DMS53 treated with DMSO at 0.1 percent for 48 hours (cell line): ENCODE data around the gene LMCD1.

ENCODE experiments used
- DNase-seq: peaks from one replicate; lab custom pipeline; 2025; ENCODE audit not compliant: unreplicated experiment; lab: John Stamatoyannopoulos, UW

Gene LMCD1

GRCh38 chr3:8503871-8504610 is 2.4 kb downstream of the LMCD1 start:
- no peak for DNase-seq

GRCh38 chr3:8504611-8504973 is 3.0 kb downstream of the LMCD1 start:
- no peak for DNase-seq

- no peak for DNase-seq
Measured at GRCh38 chr3:8505621-8506020, 4.0 kb downstream of the LMCD1 start.

GRCh38 chr3:8506571-8507061 is 5.0 kb downstream of the LMCD1 start:
- DNase-seq: no peak

- DNase-seq: no peak
Measured at GRCh38 chr3:8507496-8507895, 5.9 kb downstream of the LMCD1 start.

GRCh38 chr3:8509961-8510360 is 8.3 kb downstream of the LMCD1 start:
- no peak for DNase-seq

- DNase-seq: no peak
Measured at GRCh38 chr3:8512234-8512633, 10.6 kb downstream of the LMCD1 start.

- DNase-seq: no peak
Measured at GRCh38 chr3:8516047-8516661, 14.5 kb downstream of the LMCD1 start.

GRCh38 chr3:8516783-8517182 is 15.2 kb downstream of the LMCD1 start:
- no peak for DNase-seq

GRCh38 chr3:8517487-8517886 is 15.9 kb downstream of the LMCD1 start:
- no peak for DNase-seq

GRCh38 chr3:8518138-8518537 is 16.5 kb downstream of the LMCD1 start:
- no peak for DNase-seq

GRCh38 chr3:8519156-8519555 is 17.5 kb downstream of the LMCD1 start:
- DNase-seq: no peak

- DNase-seq: no peak
Measured at GRCh38 chr3:8519774-8520448, 18.3 kb downstream of the LMCD1 start.

GRCh38 chr3:8520816-8521403 is 19.3 kb downstream of the LMCD1 start:
- no peak for DNase-seq

GRCh38 chr3:8523041-8523440 is 21.4 kb downstream of the LMCD1 start:
- DNase-seq: no peak

- no peak for DNase-seq
Measured at GRCh38 chr3:8524249-8524648, 22.6 kb downstream of the LMCD1 start.

GRCh38 chr3:8524656-8525399 is 23.2 kb downstream of the LMCD1 start:
- no peak for DNase-seq

- DNase-seq: no peak
Measured at GRCh38 chr3:8525893-8526292, 24.3 kb downstream of the LMCD1 start.

- DNase-seq: no peak
Measured at GRCh38 chr3:8529181-8529637, 27.6 kb downstream of the LMCD1 start.

GRCh38 chr3:8529738-8530525 is 28.3 kb downstream of the LMCD1 start:
- no peak for DNase-seq
